HG03457 (cell line): Measurements from ENCODE around the gene SETX.

Experiments
- ATAC-seq: cut with Tn5 transposase; IDR thresholded peaks from one replicate; pipeline ENCODE4 v1.9.1; 2021; ENCODE audit warnings: moderate number of reproducible peaks; ENCODE audit not compliant: unreplicated experiment

Gene SETX

DNA sequence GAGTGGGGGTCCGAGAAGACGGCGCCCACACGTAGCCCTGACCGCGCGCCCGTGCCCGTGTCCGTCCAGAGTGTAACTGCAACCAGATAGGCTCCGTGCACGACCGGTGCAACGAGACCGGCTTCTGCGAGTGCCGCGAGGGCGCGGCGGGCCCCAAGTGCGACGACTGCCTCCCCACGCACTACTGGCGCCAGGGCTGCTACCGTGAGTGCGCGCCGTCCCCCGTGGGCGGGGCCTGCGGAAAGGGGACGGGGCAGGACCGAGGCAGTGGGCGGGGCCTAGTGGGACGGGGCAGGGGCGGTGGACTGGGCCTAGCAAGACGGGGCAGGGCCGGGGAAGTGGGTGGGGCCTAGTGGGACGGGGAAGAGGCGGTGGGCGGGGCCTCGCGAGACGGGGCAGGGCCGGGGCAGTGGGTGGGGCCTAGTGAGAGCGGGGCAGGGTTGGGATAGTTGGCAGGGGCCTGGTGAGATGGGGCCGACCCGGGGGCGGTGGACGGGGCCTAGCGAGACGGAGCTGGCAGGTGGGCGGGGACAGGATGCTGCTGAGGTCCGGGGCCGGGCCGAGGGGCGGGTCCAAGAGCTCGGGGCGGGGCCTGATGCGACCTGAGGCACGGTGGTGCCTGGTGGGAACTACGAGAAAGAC is 113.8 kb downstream of the SETX start:
- peak; percentile 57 for ATAC-seq

DNA sequence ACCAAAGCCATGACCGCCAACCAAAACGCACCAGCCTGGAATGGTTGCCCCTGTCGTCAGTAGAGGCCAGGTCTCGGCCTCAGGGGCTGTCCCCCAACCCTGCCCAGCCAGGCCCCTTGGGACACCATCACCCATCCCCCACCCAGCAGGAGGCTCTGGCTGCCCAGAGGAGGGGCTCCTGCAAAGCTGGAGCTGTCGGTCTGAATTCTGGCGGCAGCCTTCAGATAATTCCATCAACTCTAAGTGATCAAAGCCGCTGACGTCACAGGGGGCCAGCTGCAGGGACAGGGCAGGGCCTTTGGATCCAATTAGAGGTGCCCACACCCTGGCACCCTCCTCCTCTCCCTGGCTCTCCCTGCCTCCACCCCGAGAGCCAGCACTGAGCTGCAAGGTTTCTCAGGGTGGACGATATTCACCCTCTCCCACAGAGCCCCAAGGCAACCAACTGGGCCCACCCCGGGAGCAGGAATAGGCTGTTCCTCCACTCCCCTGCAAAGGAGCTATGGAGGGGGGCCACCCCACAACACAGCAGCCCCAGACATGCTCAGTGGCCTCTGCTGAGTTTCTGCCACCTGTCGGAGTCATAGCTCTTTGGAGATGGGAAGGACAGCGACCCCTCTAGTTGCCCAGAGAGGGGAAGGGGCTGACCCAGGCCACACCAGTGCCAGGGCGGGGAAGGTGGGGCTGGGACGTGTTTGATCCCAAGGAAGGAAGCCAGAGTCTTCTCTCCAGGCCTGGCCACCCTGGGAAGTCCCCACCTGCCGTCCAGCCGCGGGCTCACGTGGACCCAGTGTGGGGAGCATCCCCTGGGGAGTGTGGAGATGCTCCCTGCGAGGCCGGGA is 114.6 kb downstream of the SETX start:
- ATAC-seq: no peak

GRCh38 chr9:132239518-132239917 is 115.3 kb downstream of the SETX start:
- no peak for ATAC-seq

- ATAC-seq: no peak
Observed at GRCh38 chr9:132238992-132239391, 115.8 kb downstream of the SETX start.

GRCh38 chr9:132238026-132238972 is 116.5 kb downstream of the SETX start:
- no peak for ATAC-seq

GRCh38 chr9:132237481-132237880 is 117.3 kb downstream of the SETX start:
- no peak for ATAC-seq

- no peak for ATAC-seq
Observed at GRCh38 chr9:132236662-132237311, 118.0 kb downstream of the SETX start.

DNA sequence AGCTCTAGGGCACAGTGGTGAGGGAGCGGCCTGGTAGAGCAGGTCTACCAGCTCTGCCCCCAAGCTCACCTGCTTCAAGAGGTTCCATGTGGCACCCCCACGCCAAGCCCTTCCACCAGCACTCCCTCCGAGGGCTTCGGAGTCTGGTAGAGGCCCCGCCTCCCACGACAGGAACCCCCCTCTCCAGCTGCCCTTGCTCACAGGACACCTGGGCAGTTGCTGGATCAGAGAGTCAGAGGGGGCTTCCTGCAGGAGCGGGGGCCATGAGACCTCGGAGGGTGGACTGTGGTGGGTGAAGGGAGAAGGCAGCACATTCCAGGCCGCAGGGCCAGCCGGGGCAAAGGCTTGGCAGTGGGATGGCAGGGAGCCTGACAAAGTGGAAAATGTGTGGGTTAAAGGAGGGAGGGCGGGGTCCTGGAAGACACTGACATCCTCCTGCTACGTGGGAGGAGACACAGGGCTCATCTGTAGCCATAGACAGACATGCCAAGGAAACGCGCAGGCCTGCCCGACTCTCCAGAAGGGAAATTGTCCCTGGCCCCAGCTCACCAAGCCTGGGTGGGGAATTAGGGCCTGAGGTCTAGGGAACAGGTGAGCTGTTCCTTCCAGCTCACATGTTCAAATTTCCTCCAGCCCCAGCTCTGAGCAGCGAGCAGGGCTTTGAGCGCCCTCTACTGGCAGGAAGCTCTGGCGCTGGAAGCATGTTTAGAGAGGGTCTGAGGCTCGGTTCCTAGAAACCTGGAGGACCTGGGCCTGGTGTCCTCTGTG is 118.7 kb downstream of the SETX start:
- no peak for ATAC-seq

- ATAC-seq: no peak
Observed at GRCh38 chr9:132235125-132235524, 119.7 kb downstream of the SETX start.

- no peak for ATAC-seq
Observed at GRCh38 chr9:132234535-132234934, 120.3 kb downstream of the SETX start.

- no peak for ATAC-seq
Observed at GRCh38 chr9:132233138-132233537, 121.6 kb downstream of the SETX start.

DNA sequence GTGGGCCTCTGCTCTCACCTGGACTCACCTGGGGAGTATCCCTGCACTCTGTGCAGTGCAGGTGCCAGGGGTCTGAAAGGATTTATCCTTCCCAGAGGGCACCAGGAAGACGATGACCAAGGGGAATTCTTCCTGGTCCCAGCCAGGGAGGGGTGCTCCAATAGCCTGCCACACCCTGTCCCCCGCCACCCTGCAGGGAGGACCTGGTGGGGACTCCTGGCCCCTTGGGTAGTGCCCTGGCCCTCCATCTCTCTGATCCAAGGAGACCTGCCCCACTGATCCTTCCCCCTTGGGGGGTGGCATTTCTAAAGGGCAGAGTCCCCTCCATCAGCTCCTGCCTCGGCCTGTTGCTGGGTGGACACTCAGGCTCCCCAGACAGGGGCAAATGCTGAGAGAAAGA is 122.3 kb downstream of the SETX start:
- ATAC-seq: no peak

- no peak for ATAC-seq
Observed at GRCh38 chr9:132231019-132231701, 123.6 kb downstream of the SETX start.

- no peak for ATAC-seq
Observed at GRCh38 chr9:132230605-132231004, 124.2 kb downstream of the SETX start.

- ATAC-seq: no peak
Observed at GRCh38 chr9:132228062-132228461, 126.7 kb downstream of the SETX start.

- no peak for ATAC-seq
Observed at GRCh38 chr9:132226571-132227430, 128.0 kb downstream of the SETX start.

- ATAC-seq: no peak
Observed at GRCh38 chr9:132224645-132225044, 130.1 kb downstream of the SETX start.

GRCh38 chr9:132221941-132222340 is 132.8 kb downstream of the SETX start:
- ATAC-seq: no peak

DNA sequence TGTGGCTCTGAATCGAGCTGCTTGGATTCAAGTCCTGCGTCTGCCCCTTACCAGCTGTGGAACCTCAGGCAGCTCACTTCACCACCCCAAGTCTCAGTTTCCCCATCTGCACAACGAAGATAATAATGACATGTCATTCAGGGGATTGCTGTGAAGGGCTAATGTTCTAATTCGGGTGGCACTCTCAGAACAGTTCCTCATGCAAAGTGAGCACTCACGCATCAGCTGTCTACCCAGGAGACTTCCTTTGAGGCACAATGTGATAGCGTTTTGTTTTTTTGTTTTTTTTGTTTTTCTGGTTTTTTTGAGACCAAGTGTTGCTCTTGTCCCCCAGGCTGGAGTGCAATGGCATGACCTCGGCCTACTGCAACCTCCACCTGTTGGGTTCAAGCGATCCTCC is 136.6 kb downstream of the SETX start:
- no peak for ATAC-seq
